H9 (cell line): ENCODE data around the gene LRIG1. TPM values are rescaled to one million over a fixed set of nuclear protein-coding genes. Genes with fewer than 3 reads are reported as not detected.

Experiments used
- DNase-seq: peaks from one replicate; pipeline ENCODE4 v3.0.0-alpha.2; 2017
- H2AFZ ChIP-seq: one replicate; pipeline ENCODE4 v1.6.1; 2013; ENCODE audit warnings: mild to moderate bottlenecking, low read length, control low read depth, moderate library complexity
- H2AK5ac ChIP-seq: 2 replicates; pipeline ENCODE4 v1.6.1; 2013; ENCODE audit warnings: low read length, control low read depth, mixed read lengths; ENCODE audit not compliant: insufficient read length
- H2BK120ac ChIP-seq: one replicate; pipeline ENCODE4 v1.6.1; 2013; ENCODE audit warnings: low read depth, mild to moderate bottlenecking, low read length, control low read depth, inconsistent platforms; ENCODE audit not compliant: poor library complexity, severe bottlenecking
- H2BK12ac ChIP-seq: 2 replicates; pipeline ENCODE4 v1.6.1; 2013; ENCODE audit warnings: low read length, control low read depth, mixed read lengths, low read depth; ENCODE audit not compliant: insufficient read length
- H2BK15ac ChIP-seq: 2 replicates; pipeline ENCODE4 v1.6.1; 2013; ENCODE audit warnings: low read depth, low read length, control low read depth
- H2BK20ac ChIP-seq: one replicate; pipeline ENCODE4 v1.6.1; 2013; ENCODE audit warnings: low read depth, mild to moderate bottlenecking, low read length, control low read depth, inconsistent platforms; ENCODE audit not compliant: poor library complexity, severe bottlenecking
- H2BK5ac ChIP-seq: 2 replicates; pipeline ENCODE4 v1.6.1; 2013; ENCODE audit warnings: low read length, control low read depth, mixed read lengths; ENCODE audit not compliant: insufficient read length
- H3K14ac ChIP-seq: 2 replicates; pipeline ENCODE4 v1.6.1; 2013; ENCODE audit warnings: low read length, control low read depth; ENCODE audit not compliant: insufficient read depth
- H3K18ac ChIP-seq: 2 replicates; pipeline ENCODE4 v1.6.1; 2013; ENCODE audit warnings: low read depth, mild to moderate bottlenecking, mixed read lengths, low read length, control low read depth; ENCODE audit not compliant: insufficient read length
- H3K23ac ChIP-seq: 2 replicates; pipeline ENCODE4 v1.6.1; 2013; ENCODE audit warnings: low read length, control low read depth, mixed read lengths, low read depth; ENCODE audit not compliant: insufficient read length
- H3K23me2 ChIP-seq: 2 replicates; pipeline ENCODE4 v1.6.1; 2013; ENCODE audit warnings: low read depth, mild to moderate bottlenecking, mixed read lengths, low read length, control low read depth; ENCODE audit not compliant: insufficient read length, poor library complexity, severe bottlenecking
- H3K27ac ChIP-seq: 2 replicates; pipeline ENCODE4 v1.5.1; 2013; ENCODE audit warnings: low read length, control low read depth, mixed read lengths, low read depth; ENCODE audit not compliant: insufficient read length
- H3K27me3 ChIP-seq: 2 replicates; pipeline ENCODE4 v1.6.1; 2013; ENCODE audit warnings: low read length, control low read depth, inconsistent platforms; ENCODE audit not compliant: insufficient read depth
- H3K4ac ChIP-seq: 2 replicates; pipeline ENCODE4 v1.6.1; 2013; ENCODE audit warnings: low read depth, mild to moderate bottlenecking, control low read depth, inconsistent platforms, low read length, moderate library complexity
- H3K4me1 ChIP-seq: 2 replicates; pipeline ENCODE4 v1.6.1; 2013; ENCODE audit warnings: low read length, control low read depth, inconsistent platforms; ENCODE audit not compliant: insufficient read depth
- H3K4me2 ChIP-seq: 2 replicates; pipeline ENCODE4 v1.6.1; 2013; ENCODE audit warnings: low read length, control low read depth, mixed read lengths; ENCODE audit not compliant: insufficient read length, insufficient read depth
- H3K56ac ChIP-seq: 2 replicates; pipeline ENCODE4 v1.6.1; 2013; ENCODE audit warnings: low read depth, mild to moderate bottlenecking, mixed read lengths, low read length, control low read depth; ENCODE audit not compliant: insufficient read length
- H3K79me1 ChIP-seq: 2 replicates; pipeline ENCODE4 v1.6.1; 2013; ENCODE audit warnings: low read depth, mild to moderate bottlenecking, moderate library complexity, low read length, control low read depth, inconsistent platforms; ENCODE audit not compliant: insufficient read depth, poor library complexity, severe bottlenecking
- H3K79me2 ChIP-seq: 2 replicates; pipeline ENCODE4 v1.6.1; 2013; ENCODE audit warnings: low read length, control low read depth, inconsistent platforms; ENCODE audit not compliant: insufficient read depth
- H3K9ac ChIP-seq: 2 replicates; pipeline ENCODE4 v1.6.1; 2013; ENCODE audit warnings: low read length, control low read depth, mixed read lengths; ENCODE audit not compliant: insufficient read length; ENCODE audit errors: extremely low read depth
- H3K9me3 ChIP-seq: one replicate; pipeline ENCODE4 v1.6.1; 2013; ENCODE audit warnings: low read depth, low read length, inconsistent platforms; ENCODE audit not compliant: control insufficient read depth
- H3T11ph ChIP-seq: one replicate; pipeline ENCODE4 v1.6.1; 2013; ENCODE audit warnings: mild to moderate bottlenecking, low read length, control low read depth, inconsistent platforms
- H4K20me1 ChIP-seq: one replicate; pipeline ENCODE4 v1.6.1; 2013; ENCODE audit not compliant: control insufficient read depth, insufficient read length, insufficient read depth
- H4K5ac ChIP-seq: 2 replicates; pipeline ENCODE4 v1.6.1; 2013; ENCODE audit warnings: low read depth, mild to moderate bottlenecking, mixed read lengths, low read length, control low read depth; ENCODE audit not compliant: insufficient read length
- H4K8ac ChIP-seq: replicated peaks from 2 replicates; pipeline ENCODE4 v1.6.1; 2013; ENCODE audit warnings: low read length, control low read depth, mixed read lengths, low read depth; ENCODE audit not compliant: insufficient read length
- H4K91ac ChIP-seq: 2 replicates; pipeline ENCODE4 v1.6.1; 2013; ENCODE audit warnings: low read depth, mild to moderate bottlenecking, moderate library complexity, mixed read lengths, low read length, control low read depth; ENCODE audit not compliant: insufficient read length
- H3K27ac Mint-ChIP-seq, 3 experiments: 2 replicates in 2 of 3; 3 replicates in 1 of 3; pipeline ENCODE4 v1.8.0; 2020 to 2021; ENCODE audit warnings: mixed read lengths in 3 of 3, mild to moderate bottlenecking in 1 of 3, moderate library complexity in 1 of 3
- H3K27me3 Mint-ChIP-seq: 2 replicates; pipeline ENCODE4 v1.8.0; 2021; ENCODE audit warnings: low read depth, mild to moderate bottlenecking, moderate library complexity, mixed read lengths
- H3K36me3 Mint-ChIP-seq, 3 experiments: 2 replicates in 2 of 3; 3 replicates in 1 of 3; pipeline ENCODE4 v1.8.0; 2020 to 2021; ENCODE audit warnings: low read depth in 3 of 3, mixed read lengths in 3 of 3; ENCODE audit not compliant: insufficient read depth in 1 of 3
- H3K4me1 Mint-ChIP-seq, 2 experiments: 2 replicates each; pipeline ENCODE4 v1.8.0; 2020; ENCODE audit warnings: mixed read lengths in 2 of 2
- H3K4me3 Mint-ChIP-seq, 2 experiments: 2 replicates in 1 of 2; 3 replicates in 1 of 2; pipeline ENCODE4 v1.8.0; 2020 to 2021; ENCODE audit warnings: mild to moderate bottlenecking in 2 of 2, mixed read lengths in 2 of 2, moderate library complexity in 1 of 2
- H3K9me3 Mint-ChIP-seq, 2 experiments: 2 replicates in 1 of 2; 3 replicates in 1 of 2; pipeline ENCODE4 v1.8.0; 2020; ENCODE audit warnings: mild to moderate bottlenecking in 2 of 2, mixed read lengths in 2 of 2, moderate library complexity in 1 of 2
- CTCF ChIP-seq: fragments of 200-600 bp; sonication (generic); conservative IDR thresholded peaks from 3 replicates; pipeline ENCODE4 v1.8.0; 2021; ENCODE audit warnings: antibody characterized with exemption, mild to moderate bottlenecking
- WGBS: extraction: QIAGEN DNeasy Blood & Tissue Kit; methylation state at CpG from one replicate; pipeline ENCODE4 v1.1.7; 2013; ENCODE audit warnings: missing lambda C conversion rate, low lambda C conversion rate, mixed read lengths; ENCODE audit not compliant: insufficient read length; ENCODE audit errors: extremely low coverage; 5-methylcytosine and 5-hydroxymethylcytosine counted together
- total RNA-seq: library from RNA; stranded (reverse); gene quantifications from 2 replicates; pipeline ENCODE4 v1.2.1, GENCODE V29; 2021

Gene LRIG1
- total RNA-seq, 1 experiment from 2014 or later = 70.3 TPM

- no peak overlapping the region for H2AK5ac ChIP-seq
- no peak overlapping the region for H4K8ac ChIP-seq
- H3K56ac ChIP-seq = no peak overlapping the region
Observed at GRCh38 chr3:66367979-66368378, 132.8 kb downstream of the LRIG1 start.

More at GRCh38 chr3:66367979-66368378, 132.8 kb downstream of the LRIG1 start:
- no peaks in the 10 kb centered on the region for H3K79me1 ChIP-seq
- H2BK20ac ChIP-seq = no peak overlapping the region
- H3K9me3 Mint-ChIP-seq = no peaks in the 10 kb centered on the region
- H2BK120ac ChIP-seq = no peak overlapping the region
- no peak overlapping the region for H3K18ac ChIP-seq
- no peak overlapping the region for H3K27ac ChIP-seq
- no peak overlapping the region for H4K5ac ChIP-seq
- no peak overlapping the region for H2BK15ac ChIP-seq
- no peaks in the 10 kb centered on the region for H3K79me2 ChIP-seq
- H2BK5ac ChIP-seq = no peak overlapping the region
- no peaks in the 10 kb centered on the region for H3K27me3 ChIP-seq
- H2AFZ ChIP-seq = no peak overlapping the region
- H3K4me3 Mint-ChIP-seq = no peak overlapping the region
- H4K91ac ChIP-seq = no peak overlapping the region
- no peak overlapping the region for H3K4me2 ChIP-seq
- no peaks in the 10 kb centered on the region; a peak in 1 of 7 replicates for H3K36me3 Mint-ChIP-seq
- no peak overlapping the region for H3T11ph ChIP-seq
- no peak overlapping the region for H3K14ac ChIP-seq
- H3K4me1 Mint-ChIP-seq = peaks cover 20 to 21% of the 10 kb centered on the region in 2 experiments
- H3K27me3 Mint-ChIP-seq = no peaks in the 10 kb centered on the region
- H3K23ac ChIP-seq = no peak overlapping the region
- no peak for DNase-seq
- H3K4ac ChIP-seq = no peak overlapping the region
- H4K20me1 ChIP-seq = no peaks in the 10 kb centered on the region
- no CpG with 5 or more reads among the region's 3 CpGs for WGBS
- H3K23me2 ChIP-seq = no peaks in the 10 kb centered on the region
- H2BK12ac ChIP-seq = no peak overlapping the region
- no peak overlapping the region for H3K27ac Mint-ChIP-seq
- no peak for TF ChIP-seq CTCF
- H3K9me3 ChIP-seq = no peaks in the 10 kb centered on the region
- no peak overlapping the region for H3K9ac ChIP-seq
- peaks cover 5% of the 10 kb centered on the region; the same call in 1 of the 2 replicates for H3K4me1 ChIP-seq
